ENCODE measurements around the gene MYO1F.

The MYO1F gene

DNA sequence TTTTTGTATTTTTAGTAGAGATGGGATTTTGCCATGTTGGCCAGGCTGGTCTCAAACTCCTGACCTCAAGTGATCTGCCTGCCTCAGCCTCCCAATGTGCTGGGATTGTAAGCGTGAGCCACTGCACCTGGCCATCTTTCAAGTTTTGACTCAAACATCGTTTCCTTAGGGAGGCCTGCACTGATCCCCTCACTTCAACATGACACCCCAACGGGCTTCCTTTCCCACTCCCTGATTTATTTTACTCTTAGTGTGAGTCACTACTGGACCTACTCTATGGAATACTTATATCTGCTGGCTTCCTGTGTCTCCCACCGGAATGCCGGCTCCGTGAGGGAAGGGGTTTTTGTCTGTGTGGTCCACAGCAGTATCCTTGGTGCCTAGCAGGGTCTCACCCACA is 37.8 kb upstream of the MYO1F start:
- H3K79me2 ChIP-seq (ENCODE audit: insufficient read depth, low read length) = no peaks in the 10 kb centered on the region
- H3K4me2 ChIP-seq (ENCODE audit: insufficient read depth, low read length) = no peak overlapping the region
- TF ChIP-seq, protein P1, sequence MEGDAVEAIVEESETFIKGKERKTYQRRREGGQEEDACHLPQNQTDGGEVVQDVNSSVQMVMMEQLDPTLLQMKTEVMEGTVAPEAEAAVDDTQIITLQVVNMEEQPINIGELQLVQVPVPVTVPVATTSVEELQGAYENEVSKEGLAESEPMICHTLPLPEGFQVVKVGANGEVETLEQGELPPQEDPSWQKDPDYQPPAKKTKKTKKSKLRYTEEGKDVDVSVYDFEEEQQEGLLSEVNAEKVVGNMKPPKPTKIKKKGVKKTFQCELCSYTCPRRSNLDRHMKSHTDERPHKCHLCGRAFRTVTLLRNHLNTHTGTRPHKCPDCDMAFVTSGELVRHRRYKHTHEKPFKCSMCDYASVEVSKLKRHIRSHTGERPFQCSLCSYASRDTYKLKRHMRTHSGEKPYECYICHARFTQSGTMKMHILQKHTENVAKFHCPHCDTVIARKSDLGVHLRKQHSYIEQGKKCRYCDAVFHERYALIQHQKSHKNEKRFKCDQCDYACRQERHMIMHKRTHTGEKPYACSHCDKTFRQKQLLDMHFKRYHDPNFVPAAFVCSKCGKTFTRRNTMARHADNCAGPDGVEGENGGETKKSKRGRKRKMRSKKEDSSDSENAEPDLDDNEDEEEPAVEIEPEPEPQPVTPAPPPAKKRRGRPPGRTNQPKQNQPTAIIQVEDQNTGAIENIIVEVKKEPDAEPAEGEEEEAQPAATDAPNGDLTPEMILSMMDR (IDR thresholded peaks at IDR 0.05; ENCODE audit: borderline replicate concordance, extremely low read depth, low read length, poor library complexity, severe bottlenecking) = no peak
- TF ChIP-seq EZH2 (IDR thresholded peaks at IDR 0.05; ENCODE audit: borderline replicate concordance, low read depth, low read length, severe bottlenecking) = no peak
- DNase-seq = no peak
- no peak overlapping the region for H3K4me3 ChIP-seq (ENCODE audit: low read depth in 1 of 2, low read length in 2 of 2)
- H3K9me3 ChIP-seq (ENCODE audit: insufficient read depth, low read length, severe bottlenecking) = no peaks in the 10 kb centered on the region
- ATAC-seq (ENCODE audit: insufficient read depth, low read depth) = no peak
- H4K20me1 ChIP-seq (ENCODE audit: insufficient read depth, low read length) = no peaks in the 10 kb centered on the region
- H3K36me3 ChIP-seq (ENCODE audit: insufficient read depth, low read length) = no peaks in the 10 kb centered on the region
- H3K9ac ChIP-seq (ENCODE audit: low read depth, low read length) = no peak overlapping the region
- H3K27ac ChIP-seq (ENCODE audit: low read length) = no peak overlapping the region
- H3K27me3 ChIP-seq (ENCODE audit: insufficient read depth, low read length, poor library complexity) = no peaks in the 10 kb centered on the region
- peaks cover 4% of the 10 kb centered on the region for H3K4me1 ChIP-seq (ENCODE audit: insufficient read depth, low read length)
- H2AFZ ChIP-seq (ENCODE audit: low read depth, low read length) = no peak overlapping the region

DNA sequence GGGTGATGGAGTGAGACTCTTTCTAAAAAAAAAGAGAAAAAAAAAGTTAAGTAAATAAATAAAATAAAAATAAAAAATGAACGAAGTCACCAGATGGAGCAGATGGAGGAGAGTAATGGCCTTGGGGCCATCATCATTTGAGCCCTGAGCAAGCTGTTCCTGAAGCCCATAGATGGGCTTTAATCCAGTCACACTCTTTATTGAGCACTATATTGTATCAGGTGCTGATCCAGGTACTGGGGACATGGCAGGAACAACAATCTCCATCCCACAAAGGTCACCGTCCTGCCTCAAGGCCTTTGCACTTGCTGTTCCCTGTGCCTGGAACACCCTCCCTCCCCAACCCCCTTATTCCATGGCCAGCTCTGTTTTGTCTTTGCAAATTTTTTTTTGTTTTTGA is 37.2 kb upstream of the MYO1F start:
- Histone ChIP-seq H4K20me1 (ENCODE audit: insufficient read depth, low read length) (no peaks in the 10 kb centered on the region), H2AFZ (ENCODE audit: low read depth, low read length) (no peak overlapping the region), H3K36me3 (ENCODE audit: insufficient read depth, low read length) (no peaks in the 10 kb centered on the region), H3K4me3 (ENCODE audit: low read depth in 1 of 2, low read length in 2 of 2) (no peak overlapping the region), H3K9ac (ENCODE audit: low read depth, low read length) (no peak overlapping the region), H3K4me1 (ENCODE audit: insufficient read depth, low read length) (peaks cover 10% of the 10 kb centered on the region), H3K27me3 (ENCODE audit: insufficient read depth, low read length, poor library complexity) (no peaks in the 10 kb centered on the region), H3K27ac (ENCODE audit: low read length) (no peak overlapping the region), H3K79me2 (ENCODE audit: insufficient read depth, low read length) (no peaks in the 10 kb centered on the region), H3K4me2 (ENCODE audit: insufficient read depth, low read length) (no peak overlapping the region), H3K9me3 (ENCODE audit: insufficient read depth, low read length, severe bottlenecking) (no peaks in the 10 kb centered on the region)
- DNase-seq (no peak), ATAC-seq (ENCODE audit: insufficient read depth, low read depth) (no peak)
- no peak for TF ChIP-seq EZH2 (IDR thresholded peaks at IDR 0.05; ENCODE audit: borderline replicate concordance, low read depth, low read length, severe bottlenecking)
- TF ChIP-seq, protein P1 (IDR thresholded peaks at IDR 0.05; ENCODE audit: borderline replicate concordance, extremely low read depth, low read length, poor library complexity, severe bottlenecking) = no peak

DNA sequence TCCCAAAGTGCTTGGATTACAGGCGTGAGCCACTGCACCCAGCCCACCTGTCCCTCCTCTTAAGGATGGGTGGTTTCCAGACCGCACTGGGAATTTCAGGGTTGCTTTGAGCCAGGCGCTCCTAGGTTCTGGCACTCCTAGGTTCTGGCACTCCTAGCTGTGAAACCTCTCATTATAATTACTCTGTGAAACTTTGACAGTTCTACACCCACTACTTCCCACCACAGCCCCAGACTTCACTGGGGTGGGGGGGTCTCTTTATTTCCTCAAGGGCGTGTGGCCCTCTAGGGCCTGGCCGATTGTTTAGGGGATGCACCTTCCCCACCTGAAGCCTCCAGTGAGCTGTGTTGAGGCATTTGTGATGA is 35.5 kb upstream of the MYO1F start:
- Histone ChIP-seq H3K4me3 (ENCODE audit: low read depth in 1 of 2, low read length in 2 of 2) (no peak overlapping the region), H3K4me1 (ENCODE audit: insufficient read depth, low read length) (peaks cover 15% of the 10 kb centered on the region), H3K36me3 (ENCODE audit: insufficient read depth, low read length) (no peaks in the 10 kb centered on the region), H3K4me2 (ENCODE audit: insufficient read depth, low read length) (no peak overlapping the region), H3K9me3 (ENCODE audit: insufficient read depth, low read length, severe bottlenecking) (no peaks in the 10 kb centered on the region), H2AFZ (ENCODE audit: low read depth, low read length) (no peak overlapping the region), H3K79me2 (ENCODE audit: insufficient read depth, low read length) (no peaks in the 10 kb centered on the region), H3K27ac (ENCODE audit: low read length) (no peak overlapping the region), H3K9ac (ENCODE audit: low read depth, low read length) (no peak overlapping the region), H4K20me1 (ENCODE audit: insufficient read depth, low read length) (no peaks in the 10 kb centered on the region), H3K27me3 (ENCODE audit: insufficient read depth, low read length, poor library complexity) (no peaks in the 10 kb centered on the region)
- ATAC-seq (ENCODE audit: insufficient read depth, low read depth) (no peak), DNase-seq (no peak)
- TF ChIP-seq, protein P1 (IDR thresholded peaks at IDR 0.05; ENCODE audit: borderline replicate concordance, extremely low read depth, low read length, poor library complexity, severe bottlenecking) = no peak
- no peak for TF ChIP-seq EZH2 (IDR thresholded peaks at IDR 0.05; ENCODE audit: borderline replicate concordance, low read depth, low read length, severe bottlenecking)

Data from DND-41 (cell line).